Ovary (tissue), 3 donors: Measurements from ENCODE around the gene BCAT1.

ENCODE experiments used
- POLR2A ChIP-seq: fragments of 450-650 bp; IDR thresholded peaks from one replicate; pipeline ENCODE4 v1.6.1; 2017; ENCODE audit warnings: antibody characterized with exemption, mild to moderate bottlenecking, moderate library complexity
- TF ChIP-seq, protein P1 (sequence below), 3 donors: fragments of 450-650 bp in 2 of 3; fragments of 200-600 bp in 1 of 3; IDR thresholded peaks; one replicate each; pipeline versions ENCODE4 v1.5.1 to v1.8.0; 2016 to 2022; ENCODE audit warnings: antibody characterized with exemption in 3 of 3, mild to moderate bottlenecking in 1 of 3
- donor health status: DM: no; HTN: no; CAD: no.

GRCh38 chr12:24905431-24905830 is 43.5 kb downstream of the BCAT1 start:
- TF ChIP-seq, protein P1, sequence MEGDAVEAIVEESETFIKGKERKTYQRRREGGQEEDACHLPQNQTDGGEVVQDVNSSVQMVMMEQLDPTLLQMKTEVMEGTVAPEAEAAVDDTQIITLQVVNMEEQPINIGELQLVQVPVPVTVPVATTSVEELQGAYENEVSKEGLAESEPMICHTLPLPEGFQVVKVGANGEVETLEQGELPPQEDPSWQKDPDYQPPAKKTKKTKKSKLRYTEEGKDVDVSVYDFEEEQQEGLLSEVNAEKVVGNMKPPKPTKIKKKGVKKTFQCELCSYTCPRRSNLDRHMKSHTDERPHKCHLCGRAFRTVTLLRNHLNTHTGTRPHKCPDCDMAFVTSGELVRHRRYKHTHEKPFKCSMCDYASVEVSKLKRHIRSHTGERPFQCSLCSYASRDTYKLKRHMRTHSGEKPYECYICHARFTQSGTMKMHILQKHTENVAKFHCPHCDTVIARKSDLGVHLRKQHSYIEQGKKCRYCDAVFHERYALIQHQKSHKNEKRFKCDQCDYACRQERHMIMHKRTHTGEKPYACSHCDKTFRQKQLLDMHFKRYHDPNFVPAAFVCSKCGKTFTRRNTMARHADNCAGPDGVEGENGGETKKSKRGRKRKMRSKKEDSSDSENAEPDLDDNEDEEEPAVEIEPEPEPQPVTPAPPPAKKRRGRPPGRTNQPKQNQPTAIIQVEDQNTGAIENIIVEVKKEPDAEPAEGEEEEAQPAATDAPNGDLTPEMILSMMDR (IDR thresholded peaks at IDR 0.05): no peak
- TF ChIP-seq POLR2A: no peak
